ENCODE measurements around the gene ANKS6. TPM values are rescaled to one million over a fixed set of nuclear protein-coding genes. Genes with fewer than 3 reads are reported as not detected.

The ANKS6 gene
- total RNA-seq, 1 donor from 2014 or later: 16.6 TPM

- H3K9me3 Mint-ChIP-seq (ENCODE audit: unreplicated experiment): no peaks in the 10 kb centered on the region
- peaks cover 38% of the 10 kb centered on the region for H3K27me3 Mint-ChIP-seq (ENCODE audit: unreplicated experiment)
- H3K36me3 Mint-ChIP-seq (ENCODE audit: unreplicated experiment): no peaks in the 10 kb centered on the region
- no peak overlapping the region for H3K27ac Mint-ChIP-seq (ENCODE audit: unreplicated experiment)
- DNase-seq (ENCODE audit: extremely low spot score, unreplicated experiment): no peak
- no peaks in the 10 kb centered on the region for H3K4me1 Mint-ChIP-seq (ENCODE audit: unreplicated experiment)
- no peak overlapping the region for H3K4me3 Mint-ChIP-seq (ENCODE audit: unreplicated experiment)
- no peak for TF ChIP-seq CTCF (IDR thresholded peaks at IDR 0.05)
Observed at GRCh38 chr9:98825414-98825813, 29.1 kb upstream of the ANKS6 start.

GRCh38 chr9:98823666-98824334 lies 27.4 kb upstream of the ANKS6 start:
- H3K36me3 Mint-ChIP-seq (ENCODE audit: unreplicated experiment): no peaks in the 10 kb centered on the region

GRCh38 chr9:98822661-98823060 lies 26.3 kb upstream of the ANKS6 start:
- Mint-ChIP-seq H3K27me3 (ENCODE audit: unreplicated experiment) (peaks cover 32% of the 10 kb centered on the region), H3K9me3 (ENCODE audit: unreplicated experiment) (no peaks in the 10 kb centered on the region), H3K4me3 (ENCODE audit: unreplicated experiment) (no peak overlapping the region), H3K36me3 (ENCODE audit: unreplicated experiment) (no peaks in the 10 kb centered on the region), H3K27ac (ENCODE audit: unreplicated experiment) (no peak overlapping the region), H3K4me1 (ENCODE audit: unreplicated experiment) (no peaks in the 10 kb centered on the region)
- no peak for DNase-seq (ENCODE audit: extremely low spot score, unreplicated experiment)
- TF ChIP-seq CTCF (IDR thresholded peaks at IDR 0.05): no peak

More at GRCh38 chr9:98823666-98824334, 27.4 kb upstream of the ANKS6 start:
- no peak for TF ChIP-seq CTCF (IDR thresholded peaks at IDR 0.05)
- Mint-ChIP-seq H3K9me3 (ENCODE audit: unreplicated experiment) (no peaks in the 10 kb centered on the region), H3K4me1 (ENCODE audit: unreplicated experiment) (no peaks in the 10 kb centered on the region), H3K27ac (ENCODE audit: unreplicated experiment) (no peak overlapping the region), H3K4me3 (ENCODE audit: unreplicated experiment) (no peak overlapping the region), H3K27me3 (ENCODE audit: unreplicated experiment) (peaks cover 39% of the 10 kb centered on the region)
- no peak for DNase-seq (ENCODE audit: extremely low spot score, unreplicated experiment)

GRCh38 chr9:98821831-98822230 lies 25.5 kb upstream of the ANKS6 start:
- H3K27ac Mint-ChIP-seq (ENCODE audit: unreplicated experiment): no peak overlapping the region
- H3K36me3 Mint-ChIP-seq (ENCODE audit: unreplicated experiment): no peaks in the 10 kb centered on the region
- peaks cover 27% of the 10 kb centered on the region for H3K27me3 Mint-ChIP-seq (ENCODE audit: unreplicated experiment)
- H3K9me3 Mint-ChIP-seq (ENCODE audit: unreplicated experiment): no peaks in the 10 kb centered on the region
- no peak for DNase-seq (ENCODE audit: extremely low spot score, unreplicated experiment)
- no peak overlapping the region for H3K4me3 Mint-ChIP-seq (ENCODE audit: unreplicated experiment)
- no peaks in the 10 kb centered on the region for H3K4me1 Mint-ChIP-seq (ENCODE audit: unreplicated experiment)
- TF ChIP-seq CTCF (IDR thresholded peaks at IDR 0.05): no peak

- H3K36me3 Mint-ChIP-seq (ENCODE audit: unreplicated experiment): no peaks in the 10 kb centered on the region
- H3K27ac Mint-ChIP-seq (ENCODE audit: unreplicated experiment): no peak overlapping the region
- H3K4me1 Mint-ChIP-seq (ENCODE audit: unreplicated experiment): no peaks in the 10 kb centered on the region
- H3K9me3 Mint-ChIP-seq (ENCODE audit: unreplicated experiment): no peaks in the 10 kb centered on the region
- no peak for TF ChIP-seq CTCF (IDR thresholded peaks at IDR 0.05)
- H3K27me3 Mint-ChIP-seq (ENCODE audit: unreplicated experiment): peaks cover 43% of the 10 kb centered on the region
- H3K4me3 Mint-ChIP-seq (ENCODE audit: unreplicated experiment): no peak overlapping the region
- no peak for DNase-seq (ENCODE audit: extremely low spot score, unreplicated experiment)
Observed at GRCh38 chr9:98819231-98819630, 22.9 kb upstream of the ANKS6 start.
